ENCODE data around the gene REV3L. TPM values are rescaled to one million over a fixed set of nuclear protein-coding genes. Genes with fewer than 3 reads are reported as not detected.

The REV3L gene
- total and polyA plus RNA-seq, 2 of the 13 experiments (the other 11 are each of a cell fraction or from before 2014, with no cell fraction given): 12.8 to 31.3 TPM

DNA sequence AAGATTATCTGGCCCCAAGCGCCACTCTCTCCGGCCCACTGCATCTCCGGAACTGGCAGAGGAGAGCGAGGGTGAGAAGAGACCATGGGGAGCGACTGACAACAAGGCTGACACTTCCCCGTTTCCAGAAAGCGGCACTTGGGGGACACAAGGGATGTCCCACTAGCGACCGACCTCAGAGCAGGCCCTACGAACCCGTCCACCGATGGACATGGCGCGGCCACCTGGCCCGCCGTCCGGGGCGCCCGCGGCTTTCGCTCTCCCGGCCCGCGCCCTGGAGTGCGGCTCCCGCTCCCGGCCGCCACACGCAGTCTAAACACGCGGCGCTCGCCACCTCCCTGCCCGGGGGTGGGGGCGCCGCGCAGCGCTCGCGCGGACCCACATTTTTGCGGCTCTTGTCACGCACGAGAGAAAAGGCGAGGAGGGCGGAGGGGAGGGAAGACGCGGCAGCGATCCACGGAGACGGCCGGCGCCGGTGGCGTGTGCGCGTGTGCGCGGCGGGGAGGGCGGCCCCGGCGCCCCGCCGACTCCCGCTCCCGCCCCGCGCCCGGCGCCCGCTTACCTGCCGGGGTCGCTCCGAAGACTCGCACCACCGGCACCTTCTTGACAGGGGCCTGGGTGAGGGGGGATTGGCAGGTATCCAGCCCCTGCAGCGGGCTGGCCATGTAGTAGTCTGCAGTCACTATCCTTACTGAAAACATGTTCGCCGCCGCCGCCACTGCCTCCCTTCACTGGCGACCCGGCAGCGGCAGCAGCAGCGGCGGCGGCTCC is 645 bp downstream of the REV3L start (continued):
- no peak for TF ChIP-seq FOXA1 (IDR thresholded peaks at IDR 0.05)
- TF ChIP-seq FOXA1 (CRISPR knock-in tag; IDR thresholded peaks at IDR 0.05): 0 out of 2 replicates have a peak, but pooled peaks have one; percentile 9
- peak; percentile 28; the same call in 1 of the 2 replicates for TF ChIP-seq RXRA (CRISPR knock-in tag; IDR thresholded peaks at IDR 0.05)
- peak; percentile 32; the same call in 1 of the 2 replicates for TF ChIP-seq ZNF503 (CRISPR knock-in tag; IDR thresholded peaks at IDR 0.05)
- 0 out of 2 replicates have a peak, but pooled peaks have one; percentile 20 for TF ChIP-seq ZNF292 (CRISPR knock-in tag; IDR thresholded peaks at IDR 0.05; ENCODE audit: borderline replicate concordance, low read depth)
- TF ChIP-seq ARHGAP35 (CRISPR knock-in tag; IDR thresholded peaks at IDR 0.05; ENCODE audit: borderline replicate concordance): no peak
- TF ChIP-seq ZBTB3 (CRISPR knock-in tag; IDR thresholded peaks at IDR 0.05; ENCODE audit: borderline replicate concordance, low read depth): peak; percentile 26; the same call in 1 of the 2 replicates
- TF ChIP-seq ZNF678 (CRISPR knock-in tag; IDR thresholded peaks at IDR 0.05): 0 out of 2 replicates have a peak, but pooled peaks have one; percentile 9
- TF ChIP-seq ZNF441 (CRISPR knock-in tag; IDR thresholded peaks at IDR 0.05; ENCODE audit: borderline replicate concordance): peak; percentile 17; the same call in 1 of the 2 replicates
- TF ChIP-seq ZNF567 (CRISPR knock-in tag; IDR thresholded peaks at IDR 0.05; ENCODE audit: borderline replicate concordance): 0 out of 2 replicates have a peak, but pooled peaks have one; percentile 59
- 0 out of 2 replicates have a peak, but pooled peaks have one; percentile 24 for TF ChIP-seq SMAD1 (CRISPR knock-in tag; IDR thresholded peaks at IDR 0.05; ENCODE audit: borderline replicate concordance, low read depth)
- TF ChIP-seq, protein P1, sequence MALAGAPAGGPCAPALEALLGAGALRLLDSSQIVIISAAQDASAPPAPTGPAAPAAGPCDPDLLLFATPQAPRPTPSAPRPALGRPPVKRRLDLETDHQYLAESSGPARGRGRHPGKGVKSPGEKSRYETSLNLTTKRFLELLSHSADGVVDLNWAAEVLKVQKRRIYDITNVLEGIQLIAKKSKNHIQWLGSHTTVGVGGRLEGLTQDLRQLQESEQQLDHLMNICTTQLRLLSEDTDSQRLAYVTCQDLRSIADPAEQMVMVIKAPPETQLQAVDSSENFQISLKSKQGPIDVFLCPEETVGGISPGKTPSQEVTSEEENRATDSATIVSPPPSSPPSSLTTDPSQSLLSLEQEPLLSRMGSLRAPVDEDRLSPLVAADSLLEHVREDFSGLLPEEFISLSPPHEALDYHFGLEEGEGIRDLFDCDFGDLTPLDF (CRISPR knock-in tag; IDR thresholded peaks at IDR 0.05): no peak
- TF ChIP-seq ZFX (CRISPR knock-in tag; IDR thresholded peaks at IDR 0.05; ENCODE audit: low read depth): peak; percentile 65
- no peak for TF ChIP-seq TEAD3 (CRISPR knock-in tag; optimal IDR thresholded peaks at IDR 0.05; ENCODE audit: borderline replicate concordance)
- peak; percentile 84 for TF ChIP-seq MYC (CRISPR knock-in tag; IDR thresholded peaks at IDR 0.05; ENCODE audit: borderline replicate concordance)
- TF ChIP-seq ZKSCAN1 (IDR thresholded peaks at IDR 0.05; ENCODE audit: low read length): no peak
- TF ChIP-seq, protein P2, sequence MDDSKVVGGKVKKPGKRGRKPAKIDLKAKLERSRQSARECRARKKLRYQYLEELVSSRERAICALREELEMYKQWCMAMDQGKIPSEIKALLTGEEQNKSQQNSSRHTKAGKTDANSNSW (CRISPR knock-in tag; IDR thresholded peaks at IDR 0.05; ENCODE audit: borderline replicate concordance): no peak
- TF ChIP-seq RXRB (CRISPR knock-in tag; IDR thresholded peaks at IDR 0.05; ENCODE audit: borderline replicate concordance): no peak
- 0 out of 2 replicates have a peak, but pooled peaks have one; percentile 35 for TF ChIP-seq HOXA5 (CRISPR knock-in tag; IDR thresholded peaks at IDR 0.05)
- peak; percentile 66 for TF ChIP-seq ZFY (CRISPR knock-in tag; IDR thresholded peaks at IDR 0.05)
- TF ChIP-seq KAT2B (IDR thresholded peaks at IDR 0.05; ENCODE audit: borderline replicate concordance, low read depth, low read length): no peak
- no peak for TF ChIP-seq RARG (CRISPR knock-in tag; IDR thresholded peaks at IDR 0.05; ENCODE audit: low read depth)
- no peak for TF ChIP-seq ZNF432 (CRISPR knock-in tag; IDR thresholded peaks at IDR 0.05; ENCODE audit: borderline replicate concordance)
- TF ChIP-seq ZSCAN20 (CRISPR knock-in tag; IDR thresholded peaks at IDR 0.05; ENCODE audit: borderline replicate concordance): 0 out of 2 replicates have a peak, but pooled peaks have one; percentile 56
- TF ChIP-seq RAD21 (CRISPR knock-in tag; IDR thresholded peaks at IDR 0.05): peak; percentile 24; the same call in 1 of the 2 replicates
- TF ChIP-seq MTA1 (CRISPR knock-in tag; IDR thresholded peaks at IDR 0.05; ENCODE audit: borderline replicate concordance): 0 out of 2 replicates have a peak, but pooled peaks have one; percentile 38
- TF ChIP-seq CC2D1A (CRISPR knock-in tag; IDR thresholded peaks at IDR 0.05): 0 out of 2 replicates have a peak, but pooled peaks have one; percentile 80
- TF ChIP-seq ZSCAN21 (CRISPR knock-in tag; IDR thresholded peaks at IDR 0.05; ENCODE audit: borderline replicate concordance): peak; percentile 88

All from HepG2 (cell line).